OCI-M2 (cell line): ENCODE data around the gene LYPD3.
A peak's percentile ranks its signal among the peaks of the same experiment; 100 is the strongest.

Source experiments
- DNase-seq: peaks from one replicate; lab custom pipeline; 2025; ENCODE audit not compliant: unreplicated experiment; lab: John Stamatoyannopoulos, UW

The LYPD3 gene

DNA sequence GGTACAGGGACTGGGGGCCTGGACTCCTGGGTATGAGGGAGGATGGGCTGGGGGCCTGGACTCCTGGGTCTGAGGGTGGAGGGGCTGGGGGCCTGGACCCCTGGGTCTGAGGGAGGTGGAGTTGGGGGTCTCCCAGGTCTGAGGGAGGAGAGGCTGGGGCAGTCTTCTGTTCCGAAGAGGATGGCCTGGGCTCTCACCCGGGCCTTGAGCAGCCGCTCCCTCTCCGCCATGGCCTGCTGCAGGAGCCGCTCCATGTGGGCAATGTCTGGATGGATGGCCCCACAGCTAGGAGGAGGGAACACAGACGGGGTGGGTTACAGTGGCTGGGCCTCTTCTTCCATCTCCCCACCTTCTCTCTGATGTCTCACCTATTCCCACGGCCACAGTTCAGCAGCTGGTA lies 21.0 kb upstream of the LYPD3 start:
- no peak for DNase-seq

DNA sequence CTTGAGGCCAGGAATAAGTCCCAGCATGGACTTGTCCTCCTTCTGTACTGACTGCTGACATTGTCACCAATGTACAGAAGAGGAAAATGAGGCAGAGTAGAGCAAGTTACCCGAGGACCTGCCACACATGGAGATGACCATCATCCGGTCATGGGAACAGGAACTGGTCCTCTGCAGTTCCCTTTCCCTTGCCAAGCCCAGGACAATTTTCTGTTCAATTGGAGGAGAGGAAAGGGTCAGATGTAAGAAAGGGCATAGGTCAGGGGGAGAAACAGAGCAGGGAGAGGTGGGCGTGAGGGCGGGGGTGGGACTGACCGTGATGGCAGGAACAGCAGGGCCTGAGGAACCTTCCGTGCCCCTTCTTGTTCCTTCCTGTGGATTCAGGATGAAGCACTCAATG lies 20.5 kb upstream of the LYPD3 start:
- DNase-seq = no peak

DNA sequence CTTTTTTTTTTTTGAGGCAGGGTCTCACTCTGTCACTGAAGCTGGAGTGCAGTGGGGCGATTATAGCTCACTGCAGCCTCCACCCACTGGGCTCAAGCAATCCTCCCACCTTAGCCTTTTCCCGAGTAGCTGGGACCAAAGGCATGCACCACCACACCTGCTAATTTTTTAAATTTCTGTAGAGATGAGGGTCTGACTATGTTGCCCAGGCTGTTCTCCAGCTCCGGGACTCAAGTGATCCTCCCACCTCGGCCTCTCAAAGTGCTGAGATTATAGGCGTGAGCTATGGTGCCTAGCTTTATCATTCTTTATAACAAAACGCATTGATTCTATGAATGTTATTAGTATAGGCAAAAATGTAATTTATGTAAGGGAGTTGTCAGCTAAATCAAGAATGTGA lies 17.9 kb upstream of the LYPD3 start:
- no peak for DNase-seq

GRCh38 chr19:43482193-43482592 lies 16.8 kb upstream of the LYPD3 start:
- DNase-seq = no peak

- no peak for DNase-seq
These were observed 16.3 kb upstream of the LYPD3 start for GRCh38 chr19:43481701-43482100.

GRCh38 chr19:43480574-43480973 lies 15.2 kb upstream of the LYPD3 start:
- DNase-seq = no peak

DNA sequence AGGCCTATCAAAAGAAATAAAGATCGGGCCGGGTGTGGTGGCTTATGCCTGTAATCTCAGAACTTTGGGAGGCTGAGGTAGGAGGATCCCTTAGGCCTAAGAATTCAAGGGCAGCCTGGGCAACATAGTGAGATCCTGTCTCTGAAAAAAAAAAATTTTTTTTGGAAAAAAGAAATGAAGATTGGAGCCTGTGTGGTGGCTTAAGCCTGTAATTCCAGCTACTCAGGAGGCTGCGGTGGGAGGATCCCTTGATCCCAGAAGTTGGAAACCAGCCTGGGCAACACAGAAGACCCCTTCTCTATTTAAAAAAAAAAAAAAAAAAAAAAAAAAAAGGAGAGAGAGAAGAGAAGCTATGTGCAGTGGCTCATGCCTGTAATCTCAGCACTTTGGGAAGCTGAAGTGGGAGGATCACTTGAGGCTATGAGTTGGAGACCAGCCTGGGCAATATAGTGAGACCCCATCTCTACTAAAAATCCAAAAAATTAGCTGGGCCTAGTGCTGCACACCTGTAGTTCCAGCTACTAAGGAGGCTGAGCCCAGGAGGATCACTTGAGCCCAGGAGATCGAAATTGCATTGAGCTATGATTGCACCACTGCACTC lies 14.7 kb upstream of the LYPD3 start:
- no peak for DNase-seq

DNA sequence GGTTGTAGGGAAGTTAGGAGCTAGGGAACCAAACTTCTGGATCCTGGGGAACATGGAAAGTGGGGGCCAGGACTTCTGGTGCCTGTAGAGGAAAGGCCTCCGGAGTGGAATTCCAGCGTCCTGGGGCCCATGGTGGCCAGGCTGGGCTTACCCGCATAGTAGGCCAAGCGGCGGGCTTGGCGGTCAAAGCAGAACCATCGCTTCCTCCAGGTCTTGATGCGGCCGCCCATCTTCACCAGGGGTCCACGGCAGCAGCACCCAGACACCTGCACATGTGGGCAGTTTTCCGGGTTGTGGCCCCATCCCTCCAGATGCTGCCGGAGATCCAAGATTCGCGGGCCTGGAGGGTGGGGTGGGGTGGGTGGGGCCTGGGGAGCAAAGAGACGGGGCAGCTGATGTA lies 13.8 kb upstream of the LYPD3 start:
- no peak for DNase-seq

DNA sequence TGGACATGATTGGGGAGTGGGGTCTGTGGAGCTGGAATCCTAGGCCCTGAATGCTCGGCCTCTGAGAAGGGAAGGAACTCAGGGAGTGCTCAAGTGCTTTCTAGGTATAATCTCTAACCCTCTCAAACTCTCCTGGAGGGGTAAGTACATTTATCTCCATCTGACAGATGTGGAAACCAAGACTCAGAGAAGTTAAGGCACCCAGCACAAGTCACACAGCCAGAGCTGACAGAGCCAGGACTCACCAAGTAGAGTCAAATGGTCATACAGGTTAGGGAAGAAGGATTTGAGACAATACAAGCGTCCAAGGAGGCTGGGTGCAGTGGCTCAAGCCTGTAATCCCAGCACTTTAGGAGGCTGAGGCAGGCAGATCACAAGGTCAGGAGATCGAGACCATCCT lies 12.9 kb upstream of the LYPD3 start:
- no peak for DNase-seq

DNA sequence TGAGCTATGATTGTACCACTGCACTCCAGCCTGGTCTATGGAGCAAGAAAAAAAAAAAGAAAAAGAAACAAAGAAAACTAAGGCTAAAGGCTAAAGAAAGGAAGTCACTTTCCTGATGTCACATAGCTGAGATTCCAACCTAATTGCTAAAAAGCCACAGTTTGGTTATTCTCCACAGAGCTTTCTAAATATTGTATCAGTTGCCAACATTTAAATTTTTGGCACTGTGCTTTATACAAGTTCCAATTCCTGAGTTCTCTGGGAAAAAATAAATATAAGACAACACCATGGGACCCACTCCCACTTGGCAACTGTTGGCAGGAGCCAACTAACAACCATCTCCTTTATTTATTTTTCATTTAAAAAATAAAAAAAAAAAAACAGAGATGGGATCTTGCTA lies 11.2 kb upstream of the LYPD3 start:
- DNase-seq = no peak

- DNase-seq = no peak
These were observed 9.7 kb upstream of the LYPD3 start for GRCh38 chr19:43474986-43475705.

DNA sequence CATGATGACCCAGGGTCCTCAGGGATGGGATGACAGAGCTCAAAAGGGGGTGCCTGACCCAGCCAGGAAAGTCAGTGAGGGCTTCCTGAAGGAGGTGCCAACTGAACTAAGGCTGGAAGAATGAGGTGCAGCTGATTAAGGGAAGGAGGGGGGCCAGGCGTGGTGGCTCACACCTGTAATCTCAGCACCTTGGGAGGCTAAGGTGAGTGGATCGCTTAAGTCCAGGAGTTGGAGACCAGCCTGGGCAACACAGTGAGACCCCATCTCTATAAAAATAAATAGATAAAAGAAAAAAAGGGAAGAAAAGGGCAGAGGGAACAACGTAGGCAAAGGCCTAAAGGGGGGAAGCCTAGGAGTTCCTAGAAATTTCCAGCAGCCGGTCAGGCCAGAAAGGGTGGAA lies 9.1 kb upstream of the LYPD3 start:
- no peak for DNase-seq

DNA sequence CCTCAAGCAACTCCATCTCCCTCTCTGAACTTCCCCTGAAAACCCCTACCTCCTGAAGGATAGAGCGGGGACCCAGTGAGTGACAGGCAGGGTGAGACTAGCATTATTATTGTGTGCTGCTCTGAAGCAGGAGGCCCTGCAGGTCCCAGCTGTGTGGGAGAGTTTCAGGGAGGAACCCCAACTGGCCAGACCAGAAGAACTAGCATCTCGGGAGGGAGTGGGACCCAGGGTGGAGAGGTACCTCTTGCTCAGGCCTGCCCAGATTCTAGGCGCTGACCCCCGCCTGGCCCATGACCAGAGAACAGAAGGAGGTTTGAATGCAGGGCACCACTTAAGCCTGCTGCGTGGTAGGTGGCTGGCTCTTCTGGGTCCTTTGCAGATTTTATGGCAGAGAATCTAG lies 5.7 kb upstream of the LYPD3 start:
- no peak for DNase-seq

DNA sequence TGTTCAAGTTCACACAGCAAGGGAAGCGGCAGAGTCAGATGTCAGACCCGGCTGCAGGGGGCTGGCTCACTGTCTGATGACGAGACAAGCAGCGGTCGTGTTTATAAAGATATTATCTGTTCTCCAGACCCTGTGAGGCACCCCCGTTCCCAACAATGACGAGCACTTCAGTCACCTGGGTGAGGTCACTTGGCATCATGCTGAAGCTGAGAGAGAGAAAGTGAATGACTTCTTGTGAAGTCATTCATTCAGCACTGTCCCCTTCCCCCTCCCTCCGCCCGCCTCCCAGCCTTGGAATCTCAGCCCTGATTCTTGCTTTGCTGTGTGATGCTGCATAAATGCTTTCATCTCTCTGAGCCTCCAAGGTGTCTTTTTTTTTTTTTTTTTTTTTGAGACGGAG lies 4.9 kb upstream of the LYPD3 start:
- DNase-seq = no peak

DNA sequence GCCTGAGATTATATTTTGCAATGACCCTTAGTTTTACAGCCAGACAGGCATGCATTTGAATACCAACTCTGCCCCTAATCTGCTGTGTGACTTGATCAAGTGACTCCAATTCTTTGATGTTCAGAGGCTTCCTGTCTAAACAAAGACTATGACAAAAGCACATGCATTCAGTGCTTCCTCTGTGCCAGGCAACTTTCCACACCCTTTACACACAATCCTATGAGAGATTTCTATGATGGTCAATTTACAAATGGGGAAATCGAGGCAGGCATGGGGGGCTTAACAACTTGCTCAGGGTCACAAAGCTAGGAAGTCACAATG lies 3.7 kb upstream of the LYPD3 start:
- DNase-seq = no peak

GRCh38 chr19:43468354-43469159 lies 3.1 kb upstream of the LYPD3 start:
- no peak for DNase-seq

DNA sequence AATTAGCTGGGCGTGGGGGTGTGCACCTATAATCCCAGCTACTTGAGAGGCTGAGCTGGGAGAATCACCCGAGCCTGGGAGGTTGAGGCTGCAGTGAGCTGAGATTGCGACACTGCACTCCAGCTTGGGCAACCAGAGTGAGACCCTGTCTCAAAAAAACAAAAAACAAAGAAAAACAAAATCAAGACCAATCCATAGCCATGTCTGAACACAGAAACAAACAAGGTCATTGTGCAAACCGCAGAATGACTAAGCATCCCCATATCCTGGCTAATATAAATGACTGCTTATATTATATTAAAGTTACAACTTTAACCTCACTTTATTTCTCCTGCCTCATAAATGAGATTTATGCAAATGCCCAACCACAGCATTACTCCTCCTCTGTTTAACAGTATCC lies 2.3 kb upstream of the LYPD3 start:
- DNase-seq = no peak

- DNase-seq = no peak
These were observed 1.9 kb upstream of the LYPD3 start for GRCh38 chr19:43467276-43467675.

- no peak for DNase-seq
These were observed 1.4 kb upstream of the LYPD3 start for GRCh38 chr19:43466793-43467192.

DNA sequence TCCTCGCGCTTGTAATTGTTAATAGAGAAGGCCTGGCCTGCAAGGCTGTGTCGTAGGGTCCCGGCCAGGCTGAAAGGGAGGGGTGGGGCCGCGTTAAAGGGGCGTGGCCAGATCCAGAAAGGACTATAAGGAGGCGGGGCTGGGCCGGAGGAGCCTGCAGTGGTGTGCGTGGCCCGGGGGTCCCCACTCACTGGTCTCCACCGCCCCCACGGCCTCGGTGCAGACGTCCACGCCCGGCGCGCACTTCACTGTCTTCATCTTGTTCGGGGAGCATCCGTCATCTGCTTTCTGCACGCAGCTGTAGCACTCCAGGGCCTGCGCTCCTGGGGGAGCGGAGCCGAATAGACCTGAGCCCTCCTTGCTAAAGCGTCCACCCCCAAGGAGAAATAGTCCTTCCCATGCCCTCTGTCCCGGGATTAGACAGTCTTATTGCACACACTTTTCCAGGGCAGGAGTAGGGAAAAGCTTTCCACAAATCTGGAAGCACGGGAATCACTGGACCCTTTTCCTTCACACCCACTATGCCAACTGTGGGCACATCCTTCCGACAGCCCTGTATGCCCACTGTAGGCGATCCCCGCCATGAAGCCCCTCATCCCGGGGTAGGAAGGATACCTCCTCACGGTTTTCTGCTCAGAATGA lies 1.2 kb downstream of the LYPD3 start:
- DNase-seq = no peak

DNA sequence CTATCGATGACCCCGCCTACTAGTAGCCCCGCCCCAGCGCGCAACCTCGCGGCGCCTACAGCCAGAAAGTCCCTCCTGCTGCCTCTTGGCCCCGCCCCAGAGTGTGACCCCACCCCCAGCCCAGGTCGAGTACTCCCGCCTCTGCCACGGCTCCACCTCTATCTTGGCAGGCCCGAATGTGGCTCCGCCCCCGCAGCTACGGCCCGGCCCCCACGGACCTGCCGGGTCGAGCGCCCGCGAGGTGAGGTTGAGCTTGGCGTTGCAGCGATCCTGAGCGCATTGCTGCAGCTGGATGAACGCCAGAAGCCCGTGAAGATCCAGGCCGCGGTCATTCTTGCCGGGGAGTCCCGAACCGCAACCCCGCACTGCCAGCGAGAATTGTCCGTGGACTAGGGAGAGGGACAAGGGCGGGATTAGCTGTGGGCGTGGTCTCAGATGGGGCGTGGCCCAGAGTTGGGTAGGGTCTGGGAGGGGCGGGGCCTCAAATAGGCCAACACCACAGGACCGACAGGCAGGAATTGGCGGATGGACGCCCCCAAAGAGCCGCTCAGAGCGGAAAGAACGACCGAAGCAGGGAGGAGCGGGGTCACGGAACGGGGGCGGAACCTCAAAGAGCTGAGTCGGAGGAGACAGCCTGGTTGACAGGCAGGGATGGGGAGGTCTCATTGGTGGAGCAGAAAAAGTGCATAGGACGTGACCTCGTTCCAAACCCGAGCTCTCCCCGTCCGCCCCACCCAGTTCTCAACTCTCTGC lies 1.9 kb downstream of the LYPD3 start:
- peak; percentile 94 for DNase-seq
